ENCODE results near the gene TPRN.

Gene TPRN

GRCh38 chr9:137233143-137233980 is 32.8 kb upstream of the TPRN start:
- Histone ChIP-seq H4K12ac (ENCODE audit: low read depth, low read length) (no peak overlapping the region), H3K14ac (ENCODE audit: low read length) (no peak overlapping the region), H3K79me2 (ENCODE audit: control insufficient read depth, insufficient read depth, low read length, poor library complexity) (no peaks in the 10 kb centered on the region), H2BK120ac (ENCODE audit: insufficient read depth, low read length, poor library complexity) (no peak overlapping the region), H3K4ac (ENCODE audit: low read depth, low read length) (no peak overlapping the region), H2BK12ac (ENCODE audit: low read length) (no peak overlapping the region), H2BK5ac (ENCODE audit: low read depth, low read length, poor library complexity) (no peak overlapping the region), H4K8ac (ENCODE audit: low read depth, low read length) (no peak overlapping the region), H3K9me3 (ENCODE audit: insufficient read depth, low read depth, low read length) (peaks cover 1% of the 10 kb centered on the region), H3K9ac (ENCODE audit: low read length) (no peak overlapping the region), H3K4me3 (ENCODE audit: low read depth, low read length) (no peak overlapping the region), H3K36me3 (ENCODE audit: control insufficient read depth in 1 of 2, insufficient read depth in 2 of 2, low read length in 2 of 2) (no peaks in the 10 kb centered on the region), H3K79me1 (ENCODE audit: low read length) (no peaks in the 10 kb centered on the region), H3K4me1 (ENCODE audit: control insufficient read depth in 1 of 2, insufficient read depth in 2 of 2, low read length in 2 of 2) (peaks cover 5 to 9% of the 10 kb centered on the region in 2 experiments), H3K27ac (ENCODE audit: low read depth, low read length) (no peak overlapping the region), H3K27me3 (ENCODE audit: insufficient read depth, low read length) (no peaks in the 10 kb centered on the region), H2AFZ (ENCODE audit: insufficient read depth, low read length, poor library complexity) (no peak overlapping the region), H3K18ac (ENCODE audit: low read length) (no peak overlapping the region), H3K23ac (ENCODE audit: low read length) (no peak overlapping the region), H3K4me2 (ENCODE audit: low read length) (no peak overlapping the region), H4K91ac (ENCODE audit: low read depth, low read length) (no peak overlapping the region), H2AK5ac (ENCODE audit: low read length) (no peak overlapping the region)
- no peak for DNase-seq
- WGBS (ENCODE audit: extremely low coverage, insufficient coverage, insufficient read length) = no CpG with 5 or more reads among the region's 40 CpGs

GRCh38 chr9:137232510-137232909 is 32.0 kb upstream of the TPRN start:
- Histone ChIP-seq H3K4ac (ENCODE audit: low read depth, low read length) (no peak overlapping the region), H2AK5ac (ENCODE audit: low read length) (no peak overlapping the region), H4K12ac (ENCODE audit: low read depth, low read length) (no peak overlapping the region), H2AFZ (ENCODE audit: insufficient read depth, low read length, poor library complexity) (no peak overlapping the region), H2BK12ac (ENCODE audit: low read length) (no peak overlapping the region), H3K23ac (ENCODE audit: low read length) (no peak overlapping the region), H2BK120ac (ENCODE audit: insufficient read depth, low read length, poor library complexity) (no peak overlapping the region), H3K9me3 (ENCODE audit: insufficient read depth, low read depth, low read length) (peaks cover 1% of the 10 kb centered on the region), H4K8ac (ENCODE audit: low read depth, low read length) (no peak overlapping the region), H3K36me3 (ENCODE audit: control insufficient read depth in 1 of 2, insufficient read depth in 2 of 2, low read length in 2 of 2) (no peaks in the 10 kb centered on the region), H3K14ac (ENCODE audit: low read length) (no peak overlapping the region), H3K4me3 (ENCODE audit: low read depth, low read length) (no peak overlapping the region), H3K9ac (ENCODE audit: low read length) (no peak overlapping the region), H4K91ac (ENCODE audit: low read depth, low read length) (no peak overlapping the region), H3K79me1 (ENCODE audit: low read length) (no peaks in the 10 kb centered on the region), H3K27ac (ENCODE audit: low read depth, low read length) (no peak overlapping the region), H3K4me2 (ENCODE audit: low read length) (no peak overlapping the region), H3K79me2 (ENCODE audit: control insufficient read depth, insufficient read depth, low read length, poor library complexity) (no peaks in the 10 kb centered on the region), H2BK5ac (ENCODE audit: low read depth, low read length, poor library complexity) (no peak overlapping the region), H3K27me3 (ENCODE audit: insufficient read depth, low read length) (no peaks in the 10 kb centered on the region), H3K18ac (ENCODE audit: low read length) (no peak overlapping the region), H3K4me1 (ENCODE audit: control insufficient read depth in 1 of 2, insufficient read depth in 2 of 2, low read length in 2 of 2) (peaks cover 5 to 9% of the 10 kb centered on the region in 2 experiments)
- no peak for DNase-seq
- no CpG with 5 or more reads among the region's 24 CpGs for WGBS (ENCODE audit: extremely low coverage, insufficient coverage, insufficient read length)

- Histone ChIP-seq H4K8ac (ENCODE audit: low read depth, low read length) (no peak overlapping the region), H3K14ac (ENCODE audit: low read length) (no peak overlapping the region), H3K27ac (ENCODE audit: low read depth, low read length) (no peak overlapping the region), H3K4me1 (ENCODE audit: control insufficient read depth in 1 of 2, insufficient read depth in 2 of 2, low read length in 2 of 2) (peaks cover 8 to 13% of the 10 kb centered on the region in 2 experiments), H3K18ac (ENCODE audit: low read length) (no peak overlapping the region), H2BK12ac (ENCODE audit: low read length) (no peak overlapping the region), H3K9me3 (ENCODE audit: insufficient read depth, low read depth, low read length) (peaks cover 1% of the 10 kb centered on the region), H2AK5ac (ENCODE audit: low read length) (no peak overlapping the region), H3K9ac (ENCODE audit: low read length) (no peak overlapping the region), H3K4me2 (ENCODE audit: low read length) (no peak overlapping the region), H3K27me3 (ENCODE audit: insufficient read depth, low read length) (no peaks in the 10 kb centered on the region), H3K4ac (ENCODE audit: low read depth, low read length) (no peak overlapping the region), H2BK120ac (ENCODE audit: insufficient read depth, low read length, poor library complexity) (no peak overlapping the region), H3K79me1 (ENCODE audit: low read length) (no peaks in the 10 kb centered on the region), H4K12ac (ENCODE audit: low read depth, low read length) (no peak overlapping the region), H4K91ac (ENCODE audit: low read depth, low read length) (no peak overlapping the region), H3K23ac (ENCODE audit: low read length) (no peak overlapping the region), H3K79me2 (ENCODE audit: control insufficient read depth, insufficient read depth, low read length, poor library complexity) (no peaks in the 10 kb centered on the region), H2BK5ac (ENCODE audit: low read depth, low read length, poor library complexity) (no peak overlapping the region), H2AFZ (ENCODE audit: insufficient read depth, low read length, poor library complexity) (no peak overlapping the region), H3K36me3 (ENCODE audit: control insufficient read depth in 1 of 2, insufficient read depth in 2 of 2, low read length in 2 of 2) (no peaks in the 10 kb centered on the region), H3K4me3 (ENCODE audit: low read depth, low read length) (no peak overlapping the region)
- WGBS (ENCODE audit: extremely low coverage, insufficient coverage, insufficient read length) = no CpG with 5 or more reads among the region's 10 CpGs
- DNase-seq = no peak
Measured at GRCh38 chr9:137232101-137232500, 31.6 kb upstream of the TPRN start.

- no peak overlapping the region for H2AFZ ChIP-seq (ENCODE audit: insufficient read depth, low read length, poor library complexity)
- peaks cover 7 to 14% of the 10 kb centered on the region in 2 experiments for H3K4me1 ChIP-seq (ENCODE audit: control insufficient read depth in 1 of 2, insufficient read depth in 2 of 2, low read length in 2 of 2)
- H3K14ac ChIP-seq (ENCODE audit: low read length) = no peak overlapping the region
- H3K9ac ChIP-seq (ENCODE audit: low read length) = no peak overlapping the region
- H3K27me3 ChIP-seq (ENCODE audit: insufficient read depth, low read length) = no peaks in the 10 kb centered on the region
- no peak overlapping the region for H3K18ac ChIP-seq (ENCODE audit: low read length)
- no peak overlapping the region for H2AK5ac ChIP-seq (ENCODE audit: low read length)
- H2BK120ac ChIP-seq (ENCODE audit: insufficient read depth, low read length, poor library complexity) = no peak overlapping the region
- H3K23ac ChIP-seq (ENCODE audit: low read length) = no peak overlapping the region
- H3K4me3 ChIP-seq (ENCODE audit: low read depth, low read length) = no peak overlapping the region
- H3K36me3 ChIP-seq (ENCODE audit: control insufficient read depth in 1 of 2, insufficient read depth in 2 of 2, low read length in 2 of 2) = no peaks in the 10 kb centered on the region
- H3K4ac ChIP-seq (ENCODE audit: low read depth, low read length) = no peak overlapping the region
- H4K8ac ChIP-seq (ENCODE audit: low read depth, low read length) = no peak overlapping the region
- H2BK12ac ChIP-seq (ENCODE audit: low read length) = no peak overlapping the region
- no peaks in the 10 kb centered on the region for H3K79me1 ChIP-seq (ENCODE audit: low read length)
- WGBS (ENCODE audit: extremely low coverage, insufficient coverage, insufficient read length) = no CpG with 5 or more reads among the region's 23 CpGs
- no peaks in the 10 kb centered on the region for H3K79me2 ChIP-seq (ENCODE audit: control insufficient read depth, insufficient read depth, low read length, poor library complexity)
- H2BK5ac ChIP-seq (ENCODE audit: low read depth, low read length, poor library complexity) = no peak overlapping the region
- no peak overlapping the region for H4K91ac ChIP-seq (ENCODE audit: low read depth, low read length)
- no peak overlapping the region for H3K27ac ChIP-seq (ENCODE audit: low read depth, low read length)
- DNase-seq = no peak
- no peak overlapping the region for H3K4me2 ChIP-seq (ENCODE audit: low read length)
- peaks cover 3% of the 10 kb centered on the region for H3K9me3 ChIP-seq (ENCODE audit: insufficient read depth, low read depth, low read length)
- H4K12ac ChIP-seq (ENCODE audit: low read depth, low read length) = no peak overlapping the region
Measured at GRCh38 chr9:137231372-137232039, 31.0 kb upstream of the TPRN start.

Data from trophoblast cell (in vitro differentiated cells and primary cell).